Endodermal cell (in vitro differentiated cells): ENCODE measurements around the gene HAUS3. TPM values are rescaled to one million over a fixed set of nuclear protein-coding genes. Genes with fewer than 3 reads are reported as not detected.

Experiments
- DNase-seq: peaks from one replicate; pipeline ENCODE4 v3.0.0-alpha.2; 2017
- H3K27ac ChIP-seq: 2 replicates; pipeline ENCODE4 v1.5.1; 2013; ENCODE audit warnings: mild to moderate bottlenecking, low read depth, low read length, moderate library complexity
- H3K27me3 ChIP-seq: 2 replicates; pipeline ENCODE4 v1.6.1; 2013; ENCODE audit warnings: mild to moderate bottlenecking, low read length, moderate library complexity; ENCODE audit not compliant: insufficient read depth, control insufficient read depth, poor library complexity, severe bottlenecking
- H3K36me3 ChIP-seq: 2 replicates; pipeline ENCODE4 v1.7.0; 2013; ENCODE audit warnings: mild to moderate bottlenecking, low read length, moderate library complexity; ENCODE audit not compliant: control insufficient read depth, insufficient read depth
- H3K4me1 ChIP-seq: one replicate; pipeline ENCODE4 v1.7.0; 2013; ENCODE audit warnings: low read length; ENCODE audit not compliant: control insufficient read depth, insufficient read depth
- H3K4me3 ChIP-seq: 2 replicates; pipeline ENCODE4 v1.5.1; 2013; ENCODE audit warnings: mild to moderate bottlenecking, low read length, moderate library complexity
- H3K9ac ChIP-seq: 2 replicates; pipeline ENCODE4 v1.6.1; 2013; ENCODE audit warnings: mild to moderate bottlenecking, low read length, moderate library complexity; ENCODE audit not compliant: poor library complexity, severe bottlenecking; ENCODE audit errors: extremely low read depth
- H3K9me3 ChIP-seq: 2 replicates; pipeline ENCODE4 v1.6.1; 2013; ENCODE audit warnings: mild to moderate bottlenecking, low read length, moderate library complexity; ENCODE audit not compliant: control insufficient read depth
- H3K27ac Mint-ChIP-seq: 2 replicates; pipeline ENCODE4 v1.8.0; 2020; ENCODE audit warnings: mixed read lengths
- H3K27me3 Mint-ChIP-seq: 2 replicates; pipeline ENCODE4 v1.8.0; 2021; ENCODE audit warnings: mild to moderate bottlenecking, mixed read lengths; ENCODE audit not compliant: insufficient read depth
- H3K36me3 Mint-ChIP-seq: 2 replicates; pipeline ENCODE4 v1.8.0; 2020; ENCODE audit warnings: low read depth, mixed read lengths
- H3K4me1 Mint-ChIP-seq: 2 replicates; pipeline ENCODE4 v1.8.0; 2020; ENCODE audit warnings: mixed read lengths
- H3K4me3 Mint-ChIP-seq: 2 replicates; pipeline ENCODE4 v1.8.0; 2020; ENCODE audit warnings: mild to moderate bottlenecking, moderate library complexity, mixed read lengths
- H3K9me3 Mint-ChIP-seq: 2 replicates; pipeline ENCODE4 v1.8.0; 2020; ENCODE audit warnings: mild to moderate bottlenecking, mixed read lengths
- CTCF ChIP-seq: fragments of 200-600 bp; sonication (generic); conservative IDR thresholded peaks from 2 replicates; pipeline ENCODE4 v1.5.0; 2021; ENCODE audit warnings: antibody characterized with exemption, mild to moderate bottlenecking
- WGBS, 2 experiments: methylation state at CpG; one replicate each; pipeline versions ENCODE4 v1.1.5 to v1.1.7; 2013; ENCODE audit warnings: missing lambda C conversion rate in 2 of 2, mixed read lengths in 1 of 2; ENCODE audit not compliant: insufficient coverage in 1 of 2, insufficient read length in 1 of 2; 5-methylcytosine and 5-hydroxymethylcytosine counted together
- total RNA-seq, 2 donors: library from RNA; stranded (reverse); fragmentation: NEBNext Ultra II Directional in 1 of 2; extraction: Animal tissue kit (Norgen Biotek cat#: 25700) in 1 of 2; gene quantifications; 2 replicates in 1 of 2; 3 replicates in 1 of 2; pipeline ENCODE4 v1.2.1, GENCODE V29; 2021

HAUS3 gene
- total RNA-seq, 2 donors from 2014 or later = 17.0 to 22.6 TPM

- H3K27me3 ChIP-seq = no peaks in the 10 kb centered on the region
- DNase-seq = no peak
- no peak overlapping the region for H3K27ac ChIP-seq
- Mint-ChIP-seq H3K27me3 (no peaks in the 10 kb centered on the region), H3K4me1 (no peaks in the 10 kb centered on the region), H3K4me3 (no peak overlapping the region), H3K27ac (no peak overlapping the region), H3K36me3 (no peaks in the 10 kb centered on the region), H3K9me3 (peaks cover 11% of the 10 kb centered on the region)
- no peak overlapping the region for H3K9ac ChIP-seq
- no peaks in the 10 kb centered on the region for H3K4me1 ChIP-seq
- WGBS, 2 experiments = 84 to 89% methylated on average over 7 of the region's 7 CpGs
- H3K9me3 ChIP-seq = peaks cover 13% of the 10 kb centered on the region
- H3K4me3 ChIP-seq = no peak overlapping the region
- no peaks in the 10 kb centered on the region for H3K36me3 ChIP-seq
- no peak for TF ChIP-seq CTCF
Measured at GRCh38 chr4:2179717-2180116, 62.2 kb downstream of the HAUS3 start.

DNA sequence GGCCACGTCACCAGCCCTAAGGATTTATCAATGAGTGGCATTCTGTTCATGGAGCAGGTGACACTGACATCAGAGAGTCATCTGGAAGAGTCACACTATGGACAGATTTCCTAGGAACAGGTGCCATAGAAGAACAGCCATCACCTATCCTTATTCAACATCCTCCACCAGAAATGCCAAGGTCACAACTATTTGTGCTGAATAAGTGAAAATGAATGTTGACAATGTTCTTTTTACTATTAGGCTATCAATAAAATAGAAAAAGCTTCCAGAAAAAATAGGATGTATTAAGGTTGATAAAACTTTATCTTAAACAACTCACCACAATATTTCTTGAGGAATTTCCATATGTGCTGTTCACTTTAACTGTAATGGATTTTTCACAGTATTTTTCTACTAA lies 62.9 kb downstream of the HAUS3 start:
- H3K27ac Mint-ChIP-seq = no peak overlapping the region
- no peaks in the 10 kb centered on the region for H3K27me3 ChIP-seq
- no peaks in the 10 kb centered on the region for H3K27me3 Mint-ChIP-seq
- no peak for DNase-seq
- no peaks in the 10 kb centered on the region for H3K4me1 Mint-ChIP-seq
- H3K4me1 ChIP-seq = no peaks in the 10 kb centered on the region
- 96% methylated on average over 1 of the region's 1 CpG; no CpG with 5 or more reads in 1 of the 2 experiments for WGBS, 2 experiments
- H3K4me3 ChIP-seq = no peak overlapping the region
- H3K36me3 Mint-ChIP-seq = no peaks in the 10 kb centered on the region
- peaks cover 11% of the 10 kb centered on the region for H3K9me3 Mint-ChIP-seq
- no peak overlapping the region for H3K4me3 Mint-ChIP-seq
- no peak overlapping the region for H3K9ac ChIP-seq
- peaks cover 13% of the 10 kb centered on the region for H3K9me3 ChIP-seq
- no peak for TF ChIP-seq CTCF
- no peak overlapping the region for H3K27ac ChIP-seq
- no peaks in the 10 kb centered on the region for H3K36me3 ChIP-seq

Other genes with a start within 250 kb of the HAUS3 start
- 10 to 100 TPM; 54.8 to 60.1 TPM for gene NELFA, start 233.1 kb downstream of the HAUS3 start, total RNA-seq
- gene NAT8L, start 182.8 kb downstream of the HAUS3 start, total RNA-seq = 1 to 10 TPM; 5.0 to 6.4 TPM
- 1 to 10 TPM; 2.8 to 2.9 TPM for gene POLN, start within 50 bp of the HAUS3 start, total RNA-seq
- gene MXD4, start 20.0 kb upstream of the HAUS3 start, total RNA-seq = 10 to 100 TPM; 46.0 to 78.8 TPM
- 1 to 10 TPM in 1 of 2 donors, under 1 TPM in 1; 0.73 to 1.6 TPM for gene ZFYVE28, start 176.5 kb upstream of the HAUS3 start, total RNA-seq
- not detected for gene CFAP99, start 176.8 kb upstream of the HAUS3 start, total RNA-seq
- gene RNF4, start 227.0 kb upstream of the HAUS3 start, total RNA-seq = 10 to 100 TPM; 73.2 to 93.6 TPM